Non-pigmented ciliary epithelial cell (primary cell): ENCODE data around the gene ESYT1.

Experiments
- DNase-seq: peaks from one replicate; pipeline ENCODE4 v3.0.0-alpha.2; 2010; ENCODE audit warnings: low read depth

The ESYT1 gene

DNA sequence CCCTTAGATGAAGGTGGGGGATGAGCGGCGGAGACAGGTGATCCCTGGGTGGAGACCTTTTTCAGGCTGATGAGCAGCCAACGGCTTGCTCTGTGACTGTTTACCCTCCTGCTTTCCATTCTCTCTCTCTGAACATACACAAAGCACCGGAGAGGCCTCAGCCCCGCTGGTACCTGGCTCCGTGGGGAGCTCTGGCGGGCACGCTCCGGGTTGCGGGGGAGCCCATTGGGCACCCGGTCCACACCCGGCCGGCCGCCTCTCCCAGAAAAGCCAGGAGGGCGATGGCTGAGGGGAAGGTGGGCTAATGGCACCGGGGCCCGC lies 60.7 kb downstream of the ESYT1 start:
- DNase-seq, result no peak

GRCh38 chr12:56189099-56189917 lies 61.2 kb downstream of the ESYT1 start, which contains the start of gene SMARCC2:
SMARCC2 (minus strand) TSS chr12:56189483; CDS start chr12:56189461, 22 bp downstream.
- peak; percentile 23 for DNase-seq

DNA sequence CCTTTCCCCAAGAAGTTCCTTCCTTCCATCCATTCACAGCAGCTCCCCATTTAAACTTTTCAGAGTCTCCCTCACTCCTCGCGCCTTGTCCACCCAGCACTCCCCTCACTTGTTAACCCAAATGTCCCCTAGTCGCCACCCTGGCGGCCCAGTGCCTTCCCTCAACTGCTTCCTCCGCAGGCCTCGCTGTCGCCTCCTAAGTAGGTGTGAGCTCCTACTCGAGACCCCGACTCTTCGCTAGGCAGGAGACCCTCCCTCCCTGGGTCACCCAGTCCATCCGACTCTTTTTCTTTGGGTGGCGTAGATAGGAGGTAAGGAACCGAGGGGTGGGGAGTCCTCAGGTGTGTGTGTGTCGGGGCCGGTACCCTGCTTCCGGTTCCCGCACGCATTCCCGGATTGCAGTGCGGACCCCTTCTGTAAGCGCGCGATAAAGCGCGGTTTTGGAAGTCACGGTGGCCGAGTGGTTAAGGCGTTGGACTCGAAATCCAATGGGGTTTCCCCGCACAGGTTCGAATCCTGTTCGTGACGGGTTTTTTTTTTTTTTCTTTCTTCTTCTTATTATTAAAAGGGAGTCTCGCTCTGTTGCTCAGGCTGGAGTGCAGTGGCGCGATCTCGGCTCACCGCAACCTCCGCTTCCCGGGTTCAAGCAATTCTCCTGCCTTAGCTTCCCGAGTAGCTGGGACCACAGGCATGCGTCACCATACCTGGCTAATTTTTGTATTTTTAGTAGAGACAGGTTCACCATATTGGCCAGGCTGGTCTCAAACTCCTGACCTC lies 62.0 kb downstream of the ESYT1 start:
- DNase-seq, result peak; percentile 56

DNA sequence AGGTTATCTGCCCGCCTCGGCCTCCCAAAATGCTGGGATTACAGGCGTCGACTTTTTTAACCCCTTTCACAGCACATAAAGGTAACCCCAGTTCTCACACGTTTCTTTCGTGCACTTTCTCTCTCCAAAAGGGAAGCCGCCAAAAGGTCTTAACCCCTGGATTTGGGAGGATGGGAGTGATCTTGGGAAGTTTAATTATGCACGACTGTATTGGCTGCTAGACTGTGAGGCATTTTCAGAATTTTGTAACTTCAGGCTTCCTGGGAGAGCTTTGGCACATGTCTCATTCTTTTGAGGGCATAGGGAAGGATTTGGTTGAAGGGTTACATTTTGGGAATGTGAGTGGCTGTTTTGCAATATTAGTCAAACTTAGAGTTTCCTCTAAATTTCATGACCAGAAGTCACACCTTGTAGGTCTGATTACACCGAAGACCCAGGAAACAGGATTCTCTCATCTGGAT lies 62.7 kb downstream of the ESYT1 start:
- DNase-seq, result no peak

- no peak for DNase-seq
These were observed 64.5 kb downstream of the ESYT1 start for GRCh38 chr12:56192582-56192981.

GRCh38 chr12:56193025-56193578 lies 65.0 kb downstream of the ESYT1 start:
- DNase-seq, result peak; percentile 58
